HepG2 (cell line): ENCODE measurements around the gene FBRSL1. TPM values are rescaled to one million over a fixed set of nuclear protein-coding genes. Genes with fewer than 3 reads are reported as not detected.

Experiments used
- KLF15 ChIP-seq: sonication (generic); formaldehyde crosslinking; IDR thresholded peaks from 2 replicates; pipeline ENCODE4 v1.8.1; 2023; ENCODE audit warnings: borderline replicate concordance, mild to moderate bottlenecking, inconsistent platforms, missing genetic modification reagents, mixed read lengths
- RFXAP ChIP-seq: sonication (generic); formaldehyde crosslinking; IDR thresholded peaks from 2 replicates; pipeline ENCODE4 v1.4.0; 2020; ENCODE audit warnings: missing genetic modification reagents, borderline replicate concordance
- TAF1 ChIP-seq: sonication (generic); formaldehyde crosslinking; IDR thresholded peaks from 2 replicates; pipeline ENCODE4 v1.4.0; 2020; ENCODE audit warnings: missing genetic modification reagents
- ZSCAN25 ChIP-seq: sonication (generic); formaldehyde crosslinking; IDR thresholded peaks from 2 replicates; pipeline ENCODE4 v1.8.0; 2022; ENCODE audit warnings: mild to moderate bottlenecking, missing genetic modification reagents
- polyA plus RNA-seq, 8 experiments: library from polyadenylated mRNA; depleted of rRNA in 3 of 8; stranded (reverse) in 7 of 8; unstranded in 1 of 8; fragments of >200 nt; fragmentation: Illumina TruSeq in 4 of 8; extraction: Trizol in 4 of 8; gene quantifications; 2 replicates each; pipeline versions ENCODE4 v1.2.1 to v1.2.3, GENCODE V29; 2011 to 2016; ENCODE audit warnings: low read depth in 4 of 8, missing spikeins in 1 of 8, mixed read lengths in 1 of 8; ENCODE audit not compliant: insufficient read depth in 1 of 8
- total RNA-seq, 5 experiments: library from RNA; depleted of rRNA; stranded (reverse); fragments of >200 nt; fragmentation: Illumina TruSeq; extraction: Trizol; gene quantifications; 2 replicates each; pipeline ENCODE4 v1.2.3, GENCODE V29; 2016; ENCODE audit warnings: low read depth in 1 of 5
- TF ChIP-seq, protein P1 (sequence below): sonication (generic); formaldehyde crosslinking; IDR thresholded peaks from 2 replicates; pipeline ENCODE4 v1.5.0; 2020; ENCODE audit warnings: mild to moderate bottlenecking, missing genetic modification reagents, moderate library complexity
- TF ChIP-seq, protein P2 (sequence below): sonication (generic); formaldehyde crosslinking; IDR thresholded peaks from 2 replicates; pipeline ENCODE4 v1.5.0; 2020; ENCODE audit warnings: mild to moderate bottlenecking, missing genetic modification reagents, borderline replicate concordance

Gene FBRSL1
- total and polyA plus RNA-seq, 2 of the 13 experiments (the other 11 are each of a cell fraction or from before 2014, with no cell fraction given) = 3.6 to 7.9 TPM

DNA sequence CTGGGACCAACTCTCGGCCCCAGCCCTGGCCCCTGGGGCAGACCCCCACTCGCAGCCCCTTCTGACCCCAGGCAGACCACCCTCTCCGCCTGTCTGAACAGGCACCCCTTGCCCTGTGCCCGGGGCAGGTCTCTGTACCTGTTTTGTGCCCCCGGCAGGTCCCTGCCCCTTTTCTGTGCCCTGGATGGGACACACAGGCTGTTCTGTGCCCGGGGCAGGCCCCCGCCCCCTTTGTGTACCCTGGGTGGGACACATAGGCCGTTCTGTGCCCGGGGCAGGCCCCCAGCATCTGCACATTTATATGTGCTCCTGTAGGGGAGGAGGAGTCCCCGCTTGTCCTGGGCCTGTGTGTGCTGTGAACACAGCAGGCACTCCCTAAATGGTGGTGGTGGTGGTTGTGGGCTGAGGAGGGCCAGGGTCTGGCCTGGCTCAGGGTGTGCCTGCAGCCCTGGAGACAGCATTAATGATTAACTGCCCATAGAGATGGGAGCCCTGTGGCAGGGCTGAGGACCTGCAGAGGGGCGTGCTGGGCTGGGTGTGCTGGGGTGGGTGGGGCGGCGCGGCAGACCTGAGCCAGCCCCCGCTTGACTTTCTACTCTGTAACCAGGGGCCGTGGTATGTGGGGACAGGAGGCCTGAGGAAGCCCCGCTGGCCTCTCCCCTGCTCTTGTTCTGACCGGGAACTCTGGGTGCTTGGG lies 3.7 kb downstream of the FBRSL1 start (continued):
- TF ChIP-seq, protein P1, sequence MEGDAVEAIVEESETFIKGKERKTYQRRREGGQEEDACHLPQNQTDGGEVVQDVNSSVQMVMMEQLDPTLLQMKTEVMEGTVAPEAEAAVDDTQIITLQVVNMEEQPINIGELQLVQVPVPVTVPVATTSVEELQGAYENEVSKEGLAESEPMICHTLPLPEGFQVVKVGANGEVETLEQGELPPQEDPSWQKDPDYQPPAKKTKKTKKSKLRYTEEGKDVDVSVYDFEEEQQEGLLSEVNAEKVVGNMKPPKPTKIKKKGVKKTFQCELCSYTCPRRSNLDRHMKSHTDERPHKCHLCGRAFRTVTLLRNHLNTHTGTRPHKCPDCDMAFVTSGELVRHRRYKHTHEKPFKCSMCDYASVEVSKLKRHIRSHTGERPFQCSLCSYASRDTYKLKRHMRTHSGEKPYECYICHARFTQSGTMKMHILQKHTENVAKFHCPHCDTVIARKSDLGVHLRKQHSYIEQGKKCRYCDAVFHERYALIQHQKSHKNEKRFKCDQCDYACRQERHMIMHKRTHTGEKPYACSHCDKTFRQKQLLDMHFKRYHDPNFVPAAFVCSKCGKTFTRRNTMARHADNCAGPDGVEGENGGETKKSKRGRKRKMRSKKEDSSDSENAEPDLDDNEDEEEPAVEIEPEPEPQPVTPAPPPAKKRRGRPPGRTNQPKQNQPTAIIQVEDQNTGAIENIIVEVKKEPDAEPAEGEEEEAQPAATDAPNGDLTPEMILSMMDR (CRISPR knock-in tag) = 0 out of 2 replicates have a peak, but pooled peaks have one; percentile 16
- TF ChIP-seq KLF15 (0 out of 2 replicates have a peak, but pooled peaks have one; percentile 20), ZSCAN25 (CRISPR knock-in tag) (peak; percentile 94), TAF1 (CRISPR knock-in tag) (no peak), RFXAP (CRISPR knock-in tag) (0 out of 2 replicates have a peak, but pooled peaks have one; percentile 53)
- TF ChIP-seq, protein P2, sequence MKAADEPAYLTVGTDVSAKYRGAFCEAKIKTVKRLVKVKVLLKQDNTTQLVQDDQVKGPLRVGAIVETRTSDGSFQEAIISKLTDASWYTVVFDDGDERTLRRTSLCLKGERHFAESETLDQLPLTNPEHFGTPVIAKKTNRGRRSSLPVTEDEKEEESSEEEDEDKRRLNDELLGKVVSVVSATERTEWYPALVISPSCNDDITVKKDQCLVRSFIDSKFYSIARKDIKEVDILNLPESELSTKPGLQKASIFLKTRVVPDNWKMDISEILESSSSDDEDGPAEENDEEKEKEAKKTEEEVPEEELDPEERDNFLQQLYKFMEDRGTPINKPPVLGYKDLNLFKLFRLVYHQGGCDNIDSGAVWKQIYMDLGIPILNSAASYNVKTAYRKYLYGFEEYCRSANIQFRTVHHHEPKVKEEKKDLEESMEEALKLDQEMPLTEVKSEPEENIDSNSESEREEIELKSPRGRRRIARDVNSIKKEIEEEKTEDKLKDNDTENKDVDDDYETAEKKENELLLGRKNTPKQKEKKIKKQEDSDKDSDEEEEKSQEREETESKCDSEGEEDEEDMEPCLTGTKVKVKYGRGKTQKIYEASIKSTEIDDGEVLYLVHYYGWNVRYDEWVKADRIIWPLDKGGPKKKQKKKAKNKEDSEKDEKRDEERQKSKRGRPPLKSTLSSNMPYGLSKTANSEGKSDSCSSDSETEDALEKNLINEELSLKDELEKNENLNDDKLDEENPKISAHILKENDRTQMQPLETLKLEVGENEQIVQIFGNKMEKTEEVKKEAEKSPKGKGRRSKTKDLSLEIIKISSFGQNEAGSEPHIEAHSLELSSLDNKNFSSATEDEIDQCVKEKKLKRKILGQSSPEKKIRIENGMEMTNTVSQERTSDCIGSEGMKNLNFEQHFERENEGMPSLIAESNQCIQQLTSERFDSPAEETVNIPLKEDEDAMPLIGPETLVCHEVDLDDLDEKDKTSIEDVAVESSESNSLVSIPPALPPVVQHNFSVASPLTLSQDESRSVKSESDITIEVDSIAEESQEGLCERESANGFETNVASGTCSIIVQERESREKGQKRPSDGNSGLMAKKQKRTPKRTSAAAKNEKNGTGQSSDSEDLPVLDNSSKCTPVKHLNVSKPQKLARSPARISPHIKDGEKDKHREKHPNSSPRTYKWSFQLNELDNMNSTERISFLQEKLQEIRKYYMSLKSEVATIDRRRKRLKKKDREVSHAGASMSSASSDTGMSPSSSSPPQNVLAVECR (CRISPR knock-in tag) = peak; percentile 67; the same call in 1 of the 2 replicates
